ENCODE measurements around the gene ATG14. TPM values are rescaled to one million over a fixed set of nuclear protein-coding genes. Genes with fewer than 3 reads are reported as not detected.

The ATG14 gene
- total RNA-seq, 3 donors from 2014 or later (not counting 1 experiment from before 2014, with no cell fraction given): 18.1 to 23.1 (median 20.5) TPM

GRCh38 chr14:55438066-55438683, 26.5 kb upstream of the ATG14 start:
- whole genome bisulfite sequencing (ENCODE audit: insufficient coverage): 58% methylated on average over 10 of the region's 10 CpGs
- TF ChIP-seq CTCF (IDR thresholded peaks at IDR 0.05): no peak
- no peaks in the 10 kb centered on the region for H3K9me3 Mint-ChIP-seq
- intact Hi-C loops (cut with micrococcal nuclease): no loop called here
- Histone ChIP-seq H3K36me3 (ENCODE audit: control insufficient read depth, insufficient read depth, low read length) (no peaks in the 10 kb centered on the region), H3K4me1 (ENCODE audit: control insufficient read depth, insufficient read depth, low read length) (peaks cover 6% of the 10 kb centered on the region), H3K9me3 (ENCODE audit: control insufficient read depth, insufficient read depth, low read length) (no peaks in the 10 kb centered on the region), H3K27me3 (ENCODE audit: control insufficient read depth, insufficient read depth, low read length) (peaks cover 2% of the 10 kb centered on the region), H3K27ac (ENCODE audit: low read length) (no peak overlapping the region), H3K4me3 (ENCODE audit: low read length) (no peak overlapping the region)
- H3K36me3 Mint-ChIP-seq: no peaks in the 10 kb centered on the region
- no peak overlapping the region for H3K4me3 Mint-ChIP-seq
- no peak overlapping the region for H3K27ac Mint-ChIP-seq
- peaks cover 9 to 15% of the 10 kb centered on the region in 2 donors for H3K4me1 Mint-ChIP-seq
- peak in 1 of 2 donors; percentile 40 for DNase-seq
- no peak for ATAC-seq
- peaks cover 0 to 6% of the 10 kb centered on the region in 2 donors for H3K27me3 Mint-ChIP-seq (ENCODE audit: low read depth in 2 of 2)

DNA sequence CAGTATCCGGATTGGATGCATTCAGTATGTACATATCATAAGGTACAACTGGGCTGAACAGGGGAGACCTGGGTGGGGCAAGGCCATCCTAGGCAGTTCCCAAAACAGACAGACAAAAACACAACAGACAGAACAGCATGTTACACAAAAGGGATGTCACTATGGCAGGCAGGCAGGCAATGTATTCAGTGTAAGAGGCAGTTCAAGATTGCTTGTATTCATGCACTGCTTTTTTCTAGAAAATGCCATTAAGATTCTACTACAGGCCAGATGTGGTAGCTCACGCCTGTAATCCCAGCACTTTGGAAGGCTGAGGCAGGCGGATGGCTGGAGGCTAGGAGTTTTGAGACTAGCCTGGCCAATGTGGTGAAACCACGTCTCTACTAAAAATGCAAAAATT, 25.3 kb upstream of the ATG14 start:
- Mint-ChIP-seq H3K36me3 (no peaks in the 10 kb centered on the region), H3K9me3 (no peaks in the 10 kb centered on the region), H3K4me3 (no peak overlapping the region), H3K27ac (no peak overlapping the region), H3K27me3 (ENCODE audit: low read depth in 2 of 2) (peaks cover 0 to 6% of the 10 kb centered on the region in 2 donors), H3K4me1 (peaks cover 9 to 15% of the 10 kb centered on the region in 2 donors)
- ATAC-seq (no peak), DNase-seq (no peak)
- TF ChIP-seq CTCF (IDR thresholded peaks at IDR 0.05): no peak
- Histone ChIP-seq H3K36me3 (ENCODE audit: control insufficient read depth, insufficient read depth, low read length) (no peaks in the 10 kb centered on the region), H3K9me3 (ENCODE audit: control insufficient read depth, insufficient read depth, low read length) (no peaks in the 10 kb centered on the region), H3K4me3 (ENCODE audit: low read length) (no peak overlapping the region), H3K27ac (ENCODE audit: low read length) (no peak overlapping the region), H3K4me1 (ENCODE audit: control insufficient read depth, insufficient read depth, low read length) (peaks cover 6% of the 10 kb centered on the region), H3K27me3 (ENCODE audit: control insufficient read depth, insufficient read depth, low read length) (peaks cover 2% of the 10 kb centered on the region)
- intact Hi-C loops (cut with micrococcal nuclease): no loop called here
- WGBS (ENCODE audit: insufficient coverage): 89% methylated on average over 4 of the region's 4 CpGs

DNA sequence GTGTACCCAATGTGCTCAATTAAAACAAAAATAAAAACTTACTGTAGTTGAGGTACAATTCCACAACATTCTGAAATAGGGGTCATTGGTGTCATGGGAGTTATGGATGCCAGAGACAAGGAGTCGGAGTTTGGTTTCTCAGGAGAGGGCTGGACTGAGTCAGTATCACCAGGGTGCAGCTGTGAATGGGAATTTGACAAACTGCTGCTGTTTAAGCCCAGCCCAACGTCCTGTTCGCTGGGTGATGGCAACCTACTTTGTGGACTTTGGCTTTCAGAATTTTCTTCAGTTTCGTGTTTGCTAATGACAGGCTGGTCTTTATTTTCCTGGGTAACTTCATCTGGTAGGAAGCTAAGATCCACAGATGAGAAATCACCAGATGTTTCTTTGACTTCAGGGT, 24.9 kb upstream of the ATG14 start:
- ATAC-seq (no peak), DNase-seq (no peak)
- no peaks in the 10 kb centered on the region for H3K36me3 Mint-ChIP-seq
- no peaks in the 10 kb centered on the region for H3K9me3 ChIP-seq (ENCODE audit: control insufficient read depth, insufficient read depth, low read length)
- peaks cover 2% of the 10 kb centered on the region for H3K27me3 ChIP-seq (ENCODE audit: control insufficient read depth, insufficient read depth, low read length)
- H3K27ac Mint-ChIP-seq: no peak overlapping the region
- intact Hi-C loops (cut with micrococcal nuclease): no loop called here
- no peak overlapping the region for H3K4me3 Mint-ChIP-seq
- peaks cover 6% of the 10 kb centered on the region for H3K4me1 ChIP-seq (ENCODE audit: control insufficient read depth, insufficient read depth, low read length)
- no peak overlapping the region for H3K4me3 ChIP-seq (ENCODE audit: low read length)
- H3K36me3 ChIP-seq (ENCODE audit: control insufficient read depth, insufficient read depth, low read length): no peaks in the 10 kb centered on the region
- no peak for TF ChIP-seq CTCF (IDR thresholded peaks at IDR 0.05)
- H3K27me3 Mint-ChIP-seq (ENCODE audit: low read depth in 2 of 2): peaks cover 0 to 6% of the 10 kb centered on the region in 2 donors
- H3K9me3 Mint-ChIP-seq: no peaks in the 10 kb centered on the region
- H3K4me1 Mint-ChIP-seq: peaks cover 9 to 15% of the 10 kb centered on the region in 2 donors
- no peak overlapping the region for H3K27ac ChIP-seq (ENCODE audit: low read length)
- WGBS (ENCODE audit: insufficient coverage): 77% methylated on average over 4 of the region's 4 CpGs

DNA sequence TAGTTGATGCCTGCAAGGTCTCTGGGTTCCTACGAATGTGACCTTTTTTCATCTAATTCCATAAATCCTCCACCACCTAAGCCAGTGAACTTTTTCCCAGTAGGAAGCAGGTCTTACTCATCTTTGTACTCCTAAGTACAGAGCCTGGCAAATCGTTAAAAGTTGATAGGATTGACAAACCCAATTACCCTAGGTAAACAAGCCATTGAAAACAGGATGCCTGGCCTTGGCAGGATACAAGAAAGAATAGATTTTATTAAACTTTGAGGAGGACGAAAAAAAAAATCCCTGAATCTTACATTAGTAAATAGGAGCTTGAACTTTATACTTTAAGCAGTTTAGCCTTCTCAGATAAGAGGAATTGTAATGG, 23.2 kb upstream of the ATG14 start:
- WGBS (ENCODE audit: insufficient coverage): 70% methylated on average over 2 of the region's 3 CpGs
- peaks cover 6% of the 10 kb centered on the region for H3K4me1 ChIP-seq (ENCODE audit: control insufficient read depth, insufficient read depth, low read length)
- H3K27ac ChIP-seq (ENCODE audit: low read length): no peak overlapping the region
- DNase-seq (no peak), ATAC-seq (no peak)
- no peak for TF ChIP-seq CTCF (IDR thresholded peaks at IDR 0.05)
- H3K4me3 Mint-ChIP-seq: no peak overlapping the region
- H3K9me3 Mint-ChIP-seq: no peaks in the 10 kb centered on the region
- intact Hi-C loops (cut with micrococcal nuclease): no loop called here
- no peaks in the 10 kb centered on the region for H3K36me3 ChIP-seq (ENCODE audit: control insufficient read depth, insufficient read depth, low read length)
- H3K27me3 ChIP-seq (ENCODE audit: control insufficient read depth, insufficient read depth, low read length): peaks cover 2% of the 10 kb centered on the region
- peaks cover 0 to 3% of the 10 kb centered on the region in 2 donors for H3K27me3 Mint-ChIP-seq (ENCODE audit: low read depth in 2 of 2)
- no peak overlapping the region for H3K27ac Mint-ChIP-seq
- H3K36me3 Mint-ChIP-seq: no peaks in the 10 kb centered on the region
- peaks cover 9 to 15% of the 10 kb centered on the region in 2 donors for H3K4me1 Mint-ChIP-seq
- H3K9me3 ChIP-seq (ENCODE audit: control insufficient read depth, insufficient read depth, low read length): no peaks in the 10 kb centered on the region
- H3K4me3 ChIP-seq (ENCODE audit: low read length): no peak overlapping the region

Data from natural killer cell (primary cell).